HEK293T (cell line): Measurements from ENCODE around the gene TTBK1.

Source experiments
- CTCF ChIA-PET: fragments of 350-600 bp; formaldehyde crosslinking; extraction: SDS; loops from one replicate; lab custom pipeline; 2021; ENCODE audit warnings: antibody characterized with exemption, inconsistent platforms; lab: Yijun Ruan, JAX
- POLR2A ChIA-PET: fragments of 350-600 bp; formaldehyde crosslinking; extraction: SDS; loops from one replicate; lab custom pipeline; 2020; ENCODE audit warnings: antibody characterized with exemption, inconsistent platforms; lab: Yijun Ruan, JAX
- DNase-seq: peaks from one replicate; pipeline ENCODE4 v3.0.0; 2012; ENCODE audit warnings: mixed read lengths; ENCODE audit errors: extremely low spot score
- ARNT ChIP-seq: fragments of 450-650 bp; IDR thresholded peaks from 2 replicates; pipeline ENCODE4 v1.6.1; 2017; ENCODE audit warnings: mild to moderate bottlenecking
- BHLHE40 ChIP-seq: fragments of 450-650 bp; IDR thresholded peaks from 2 replicates; pipeline ENCODE4 v1.6.1; 2016; ENCODE audit warnings: mild to moderate bottlenecking, moderate library complexity, borderline replicate concordance
- CTBP1 ChIP-seq: fragments of 450-650 bp; IDR thresholded peaks from 2 replicates; pipeline ENCODE4 v1.6.1; 2016; ENCODE audit warnings: borderline replicate concordance
- ELF4 ChIP-seq: fragments of 450-650 bp; IDR thresholded peaks from 2 replicates; pipeline ENCODE4 v1.6.1; 2017; ENCODE audit warnings: antibody characterized with exemption
- FOXA1 ChIP-seq: fragments of 450-650 bp; IDR thresholded peaks from 2 replicates; pipeline ENCODE4 v1.6.1; 2016; ENCODE audit warnings: mild to moderate bottlenecking
- FOXK2 ChIP-seq: fragments of 450-650 bp; IDR thresholded peaks from 2 replicates; pipeline ENCODE4 v1.6.1; 2016; ENCODE audit warnings: mild to moderate bottlenecking
- FOXM1 ChIP-seq: fragments of 450-650 bp; IDR thresholded peaks from 2 replicates; pipeline ENCODE4 v1.6.1; 2017; ENCODE audit warnings: mild to moderate bottlenecking, borderline replicate concordance
- HDGF ChIP-seq: fragments of 450-650 bp; IDR thresholded peaks from 2 replicates; pipeline ENCODE4 v1.6.1; 2017; ENCODE audit warnings: antibody characterized with exemption, borderline replicate concordance
- L3MBTL2 ChIP-seq: fragments of 450-650 bp; conservative IDR thresholded peaks from 2 replicates; pipeline ENCODE4 v1.6.1; 2016; ENCODE audit warnings: mild to moderate bottlenecking
- LEF1 ChIP-seq: fragments of 450-650 bp; IDR thresholded peaks from 2 replicates; pipeline ENCODE4 v1.6.1; 2017; ENCODE audit warnings: mild to moderate bottlenecking, borderline replicate concordance
- NFRKB ChIP-seq: fragments of 450-650 bp; IDR thresholded peaks from 2 replicates; pipeline ENCODE4 v1.6.1; 2016; ENCODE audit warnings: mild to moderate bottlenecking, moderate library complexity
- PKNOX1 ChIP-seq: fragments of 450-650 bp; IDR thresholded peaks from 2 replicates; pipeline ENCODE4 v1.6.1; 2016
- SP1 ChIP-seq: fragments of 450-650 bp; IDR thresholded peaks from 2 replicates; pipeline ENCODE4 v1.6.1; 2017
- SUZ12 ChIP-seq: fragments of 450-650 bp; IDR thresholded peaks from 2 replicates; pipeline ENCODE4 v1.6.1; 2016; ENCODE audit warnings: mild to moderate bottlenecking
- TARDBP ChIP-seq: fragments of 450-650 bp; IDR thresholded peaks from 2 replicates; pipeline ENCODE4 v1.6.1; 2016
- ZNF384 ChIP-seq: fragments of 450-650 bp; IDR thresholded peaks from 2 replicates; pipeline ENCODE4 v1.6.1; 2016

The TTBK1 gene

GRCh38 chr6:43242908-43243663, at the start of gene TTBK1:
Gene TTBK1 (plus strand): TSS chr6:43243481. CDS start chr6:43246661, 3,180 bp downstream.
- ChIA-PET POLR2A (no interaction called here), CTCF (no interaction called here)
- TF ChIP-seq SP1 (no peak), SUZ12 (no peak), HDGF (no peak), NFRKB (no peak), ELF4 (no peak), FOXK2 (no peak), CTBP1 (no peak), L3MBTL2 (no peak), ZNF384 (no peak), ARNT (no peak), FOXA1 (no peak), BHLHE40 (no peak), FOXM1 (no peak), LEF1 (no peak), TARDBP (no peak), PKNOX1 (no peak)
- DNase-seq: no peak

GRCh38 chr6:43193929-43194328, 49.4 kb upstream of the TTBK1 start:
- CTCF ChIA-PET: no interaction called here
- TF ChIP-seq FOXA1 (no peak), FOXM1 (no peak), TARDBP (no peak)
- POLR2A ChIA-PET: no interaction called here
- no peak for DNase-seq

GRCh38 chr6:43196337-43196736, 46.9 kb upstream of the TTBK1 start:
- ChIA-PET CTCF (no interaction called here), POLR2A (interaction anchor here (1.2 kb wide), 1 partner anchor 14 kb away, joined by 5 read pairs; the partner anchor contains the start of gene CUL9)
- TF ChIP-seq SUZ12: no peak
- no peak for TF ChIP-seq NFRKB
- no peak for TF ChIP-seq L3MBTL2
- TF ChIP-seq ZNF384: no peak
- TF ChIP-seq BHLHE40: no peak
- no peak for TF ChIP-seq ARNT
- no peak for TF ChIP-seq LEF1
- no peak for TF ChIP-seq FOXA1
- no peak for TF ChIP-seq PKNOX1
- no peak for TF ChIP-seq FOXK2
- no peak for DNase-seq

GRCh38 chr6:43199912-43200311, 43.4 kb upstream of the TTBK1 start:
- no peak for TF ChIP-seq FOXK2
- no peak for TF ChIP-seq FOXM1
- no peak for TF ChIP-seq ZNF384
- TF ChIP-seq CTBP1: no peak
- TF ChIP-seq HDGF: no peak
- TF ChIP-seq L3MBTL2: no peak
- TF ChIP-seq TARDBP: no peak
- TF ChIP-seq BHLHE40: no peak
- no peak for TF ChIP-seq ARNT
- no peak for TF ChIP-seq FOXA1
- CTCF ChIA-PET: no interaction called here
- POLR2A ChIA-PET: interaction anchor here (1.0 kb wide), 1 partner anchor 47 kb away, joined by 3 read pairs; no protein-coding TSS in a partner anchor
- DNase-seq: no peak

GRCh38 chr6:43200541-43200940, 42.7 kb upstream of the TTBK1 start:
- POLR2A ChIA-PET: interaction anchor here (1.0 kb wide), 1 partner anchor 16 kb away, joined by 4 read pairs; no protein-coding TSS in a partner anchor
- TF ChIP-seq SP1 (no peak), BHLHE40 (no peak), LEF1 (no peak), FOXK2 (no peak), TARDBP (no peak), SUZ12 (no peak)

GRCh38 chr6:43202451-43202850, 40.8 kb upstream of the TTBK1 start:
- CTCF ChIA-PET: no interaction called here
- no peak for DNase-seq
- POLR2A ChIA-PET: interaction anchor here (0.9 to 1.4 kb wide), 3 partner anchors 20 to 35 kb away, joined by 3 to 5 read pairs (median 3); partner anchors contain the start of gene CUL9
- TF ChIP-seq FOXM1: no peak
- no peak for TF ChIP-seq FOXK2
- no peak for TF ChIP-seq TARDBP
- TF ChIP-seq SUZ12: no peak
- no peak for TF ChIP-seq FOXA1
- no peak for TF ChIP-seq ZNF384
- no peak for TF ChIP-seq NFRKB
- no peak for TF ChIP-seq L3MBTL2
- no peak for TF ChIP-seq ARNT
- TF ChIP-seq PKNOX1: no peak
- TF ChIP-seq CTBP1: no peak
- no peak for TF ChIP-seq ELF4
- no peak for TF ChIP-seq LEF1
- no peak for TF ChIP-seq HDGF

More at GRCh38 chr6:43200541-43200940, 42.7 kb upstream of the TTBK1 start:
- CTCF ChIA-PET: no interaction called here
- DNase-seq: no peak
